HG02759 (cell line): Measurements from ENCODE around the gene KATNIP.
A peak's percentile ranks its signal among the peaks of the same experiment; 100 is the strongest.

Experiments used
- ATAC-seq: cut with Tn5 transposase; IDR thresholded peaks from one replicate; pipeline ENCODE4 v1.9.1; 2021; ENCODE audit warnings: mild to moderate bottlenecking, moderate library complexity; ENCODE audit not compliant: unreplicated experiment

Gene KATNIP

DNA sequence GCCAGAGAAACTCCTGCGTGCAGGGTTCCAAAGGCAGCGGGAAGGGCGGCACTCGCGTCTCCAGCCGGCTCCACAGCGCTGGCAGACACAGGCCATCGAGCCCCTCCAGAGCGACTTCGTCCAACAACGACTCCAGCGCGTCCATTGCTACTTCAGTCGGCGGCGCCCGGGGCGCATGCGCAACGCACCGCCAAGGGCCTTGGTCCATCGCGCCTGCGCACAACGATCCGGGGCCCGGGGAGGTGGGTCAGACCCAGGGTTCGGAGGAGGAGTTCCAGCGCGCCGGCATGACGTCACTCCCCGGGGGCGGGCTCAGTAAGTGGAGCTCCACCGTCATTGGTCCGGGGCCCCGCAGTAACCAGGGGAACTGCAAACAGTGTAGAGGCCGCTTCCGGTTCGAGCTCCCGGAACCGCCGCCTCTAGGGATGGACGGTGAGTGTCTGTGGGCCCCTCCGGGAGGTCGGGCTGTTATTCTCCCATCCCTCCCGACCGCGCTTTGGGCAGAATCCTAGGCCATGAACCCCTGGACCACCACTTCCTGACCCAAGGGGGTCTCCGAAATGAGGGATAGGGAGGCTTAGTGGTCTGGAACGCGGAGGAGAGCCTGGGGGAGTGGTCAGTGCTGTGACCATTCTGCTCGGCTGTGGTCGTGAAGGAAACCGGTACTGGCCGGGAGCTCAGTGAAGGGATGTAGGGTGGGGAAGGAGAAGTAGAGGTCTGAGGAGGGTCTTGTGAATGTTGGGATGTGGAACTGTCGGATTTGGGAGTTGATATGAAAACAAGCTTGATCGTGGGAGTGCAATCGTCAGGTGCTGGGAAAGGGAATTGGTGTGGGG, at the start of gene KATNIP, which contains the start of gene GTF3C1:
KATNIP (plus strand) TSS at position 399 of the 836 bp plus-strand sequence; CDS start at position 426, 27 bp downstream.
GTF3C1 (minus strand) TSS at position 168 of the 836 bp plus-strand sequence; CDS start at position 145, 23 bp downstream.
- peak; percentile 97 for ATAC-seq

DNA sequence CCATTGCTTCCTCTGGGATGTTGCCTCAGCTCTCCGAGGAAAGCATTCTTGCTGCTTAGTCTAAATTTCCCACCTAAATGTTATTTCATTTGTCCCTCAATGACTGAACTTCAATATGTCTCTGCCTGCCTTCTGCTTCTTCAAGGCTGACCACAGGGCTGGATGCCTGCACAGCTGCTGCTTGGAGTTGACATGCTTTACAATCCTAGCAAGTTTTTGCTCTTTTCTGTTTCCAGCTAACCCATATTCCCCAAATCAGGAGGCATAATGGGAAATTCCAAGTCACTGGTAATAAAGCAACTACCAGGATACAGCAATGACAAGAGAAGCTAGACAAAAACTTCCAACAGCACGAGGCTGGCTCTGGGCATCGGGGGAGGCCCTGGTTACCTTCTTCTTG, 49.1 kb upstream of the KATNIP start:
- ATAC-seq: no peak

DNA sequence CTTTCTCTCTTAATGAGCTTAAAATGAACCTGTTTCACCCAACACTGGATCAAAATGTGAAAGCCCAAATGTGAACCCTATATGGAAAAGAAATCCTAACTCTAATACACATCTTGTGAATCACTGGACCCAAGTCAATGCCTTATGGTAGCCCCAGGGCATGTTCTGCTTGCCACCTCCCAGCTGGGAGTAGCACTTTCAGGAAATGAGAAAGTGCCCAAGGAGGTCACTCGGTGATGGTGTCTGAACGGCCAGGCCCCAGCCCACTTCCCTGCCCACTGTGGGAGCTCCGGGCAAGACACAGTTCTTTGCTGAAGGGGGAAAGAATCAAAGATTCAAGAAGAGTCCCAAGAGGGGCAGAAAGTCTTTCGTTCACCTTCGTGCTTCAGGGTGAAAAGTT, 46.3 kb upstream of the KATNIP start:
- no peak for ATAC-seq

- no peak for ATAC-seq
Observed at GRCh38 chr16:27505297-27506236, 44.4 kb upstream of the KATNIP start.

DNA sequence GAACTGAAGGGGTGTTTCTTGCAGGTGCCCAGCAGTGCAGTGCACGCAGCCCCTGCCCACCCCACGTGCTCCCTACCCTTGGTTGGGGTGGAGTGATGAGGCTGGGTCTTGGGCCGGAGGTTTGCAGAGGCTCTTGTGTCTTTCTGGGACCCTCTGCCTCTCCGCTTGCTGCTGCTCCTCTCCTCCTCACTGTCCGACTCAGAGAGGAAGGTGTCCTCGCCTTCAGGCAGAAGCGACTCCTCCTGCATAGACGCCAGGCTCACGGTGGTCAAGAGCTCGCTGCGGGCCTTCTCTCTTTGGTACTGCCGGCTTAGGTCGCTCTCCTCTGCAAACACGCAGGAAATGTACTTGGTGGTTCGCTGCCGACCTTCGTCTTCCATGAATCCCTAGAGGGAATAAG, 43.2 kb upstream of the KATNIP start:
- ATAC-seq: no peak

- ATAC-seq: no peak
Observed at GRCh38 chr16:27508476-27508875, 41.5 kb upstream of the KATNIP start.

DNA sequence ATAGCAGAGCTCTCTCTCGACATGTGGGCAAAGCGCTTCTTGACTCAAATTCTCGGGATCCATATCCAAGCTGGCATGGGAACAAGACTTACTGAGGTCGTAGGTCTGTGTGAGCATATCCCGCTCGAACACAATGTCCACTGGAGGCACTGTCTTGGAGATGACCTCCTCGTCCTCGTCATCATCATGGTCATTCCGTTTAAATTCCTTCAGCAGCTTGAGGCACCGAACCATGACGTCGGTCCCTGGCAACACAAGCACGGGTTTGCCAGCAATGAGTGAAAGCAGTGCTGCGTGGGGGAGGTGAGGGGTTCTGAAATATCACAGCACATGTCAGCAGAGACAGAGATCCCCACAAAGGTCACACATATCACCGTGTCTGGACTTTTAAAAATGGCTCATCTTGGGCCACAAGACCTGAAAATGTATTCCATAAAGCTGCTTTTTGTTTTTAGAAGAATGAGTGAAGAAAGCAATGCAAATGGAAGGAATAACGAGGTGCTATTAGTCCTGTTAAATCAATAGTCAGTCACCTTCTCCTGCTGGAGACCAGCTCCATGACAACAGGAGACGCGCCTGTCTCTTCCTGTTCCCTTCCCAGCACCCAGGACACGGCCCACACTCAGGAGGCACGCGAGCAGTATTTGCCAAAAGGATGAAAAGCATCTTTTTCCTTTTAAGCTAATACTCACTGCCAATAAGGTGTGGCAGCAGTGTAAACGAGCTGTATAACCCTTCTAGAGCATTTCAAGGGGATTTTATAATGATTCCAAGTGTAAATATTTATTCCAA, 38.1 kb upstream of the KATNIP start:
- no peak for ATAC-seq

GRCh38 chr16:27514806-27515205, 35.1 kb upstream of the KATNIP start:
- ATAC-seq: no peak

DNA sequence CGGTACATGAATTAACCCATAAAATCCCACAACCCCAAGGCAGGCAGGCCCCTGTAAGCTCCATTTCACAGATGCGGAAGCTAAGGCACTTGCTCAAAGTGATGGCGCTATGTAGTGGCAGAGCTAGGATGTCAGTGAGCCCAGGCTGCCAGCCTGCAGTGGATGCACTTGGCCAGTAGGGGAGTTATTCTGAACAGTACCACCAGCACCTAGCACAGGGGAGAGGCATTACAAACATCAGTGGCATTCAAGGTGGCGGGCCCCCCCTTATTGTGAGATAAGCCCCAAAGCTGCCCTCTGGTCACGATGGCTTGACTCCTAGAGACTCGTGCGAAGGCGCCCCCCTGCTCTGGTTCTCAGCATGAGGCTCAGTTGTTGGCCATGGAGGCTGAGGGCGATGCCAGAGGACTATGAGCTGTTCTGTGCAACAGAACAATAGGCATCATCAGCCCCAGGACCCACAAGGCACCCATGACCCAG, 34.0 kb upstream of the KATNIP start:
- peak; percentile 53 for ATAC-seq

DNA sequence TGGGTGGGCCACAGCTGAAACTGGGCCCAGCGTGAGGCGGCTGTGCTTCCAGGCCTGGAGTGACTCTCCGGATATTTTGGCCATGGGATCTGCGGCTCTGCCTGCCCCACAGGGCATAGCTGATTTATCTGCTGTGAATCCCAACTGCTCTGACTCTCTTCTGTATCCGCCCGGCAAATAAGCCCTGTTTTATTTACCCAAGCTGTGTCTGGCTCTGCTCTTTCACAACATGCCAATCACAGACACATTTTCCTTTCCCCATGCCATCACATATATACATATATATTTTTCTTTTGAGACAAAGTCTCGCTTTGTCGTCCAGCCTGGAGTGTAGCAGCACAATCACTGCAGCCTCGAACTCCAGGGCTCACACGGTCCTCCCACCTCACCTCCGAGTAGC, 33.6 kb upstream of the KATNIP start:
- ATAC-seq: no peak

- no peak for ATAC-seq
Observed at GRCh38 chr16:27517664-27518063, 32.3 kb upstream of the KATNIP start.

DNA sequence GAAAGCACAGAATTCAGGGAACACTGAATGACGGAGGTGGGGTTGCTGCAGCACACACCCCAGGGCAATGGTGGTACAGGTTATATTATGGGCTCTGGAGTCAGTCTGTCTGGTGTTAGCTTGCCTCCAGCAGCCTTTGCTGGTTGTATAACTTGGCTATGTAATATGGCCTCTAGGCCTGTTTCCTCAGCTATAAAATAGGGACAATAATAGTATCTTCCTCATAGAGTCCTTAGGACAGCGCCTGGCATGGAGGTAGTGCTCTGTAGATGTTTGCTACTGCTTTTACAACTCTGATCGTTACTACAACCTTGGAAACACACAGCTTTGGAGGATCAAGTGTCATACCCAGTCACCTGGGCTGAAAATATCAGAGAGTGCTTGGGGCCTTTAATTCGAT, 31.7 kb upstream of the KATNIP start:
- ATAC-seq: no peak

GRCh38 chr16:27520982-27521673, 28.8 kb upstream of the KATNIP start:
- ATAC-seq: no peak

DNA sequence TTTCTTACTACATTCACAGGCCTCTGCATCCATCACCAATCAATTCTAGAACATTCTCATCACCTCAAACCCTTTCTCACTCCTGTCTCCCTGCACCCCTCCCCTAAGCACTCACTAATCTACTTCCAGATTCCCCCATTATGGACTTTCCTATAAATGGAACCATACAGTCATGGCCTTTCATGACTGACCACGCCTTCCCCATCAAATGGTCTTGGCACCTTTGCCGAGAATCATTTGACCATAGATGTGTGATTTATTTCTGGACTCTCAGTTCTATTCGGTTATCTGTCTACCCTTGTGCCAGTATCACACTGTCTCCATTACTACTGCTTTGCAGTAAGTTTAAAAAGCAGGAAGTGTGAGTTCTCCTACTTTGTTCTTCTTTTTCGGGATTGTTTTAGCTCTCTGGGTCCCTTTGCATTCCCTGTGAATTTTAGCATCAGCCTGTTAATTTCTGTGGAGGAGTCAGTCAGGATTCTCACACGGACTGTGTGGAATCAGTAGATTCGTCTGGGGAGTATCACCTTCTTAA, 27.7 kb upstream of the KATNIP start:
- no peak for ATAC-seq

GRCh38 chr16:27526180-27526579, 23.8 kb upstream of the KATNIP start:
- ATAC-seq: no peak

DNA sequence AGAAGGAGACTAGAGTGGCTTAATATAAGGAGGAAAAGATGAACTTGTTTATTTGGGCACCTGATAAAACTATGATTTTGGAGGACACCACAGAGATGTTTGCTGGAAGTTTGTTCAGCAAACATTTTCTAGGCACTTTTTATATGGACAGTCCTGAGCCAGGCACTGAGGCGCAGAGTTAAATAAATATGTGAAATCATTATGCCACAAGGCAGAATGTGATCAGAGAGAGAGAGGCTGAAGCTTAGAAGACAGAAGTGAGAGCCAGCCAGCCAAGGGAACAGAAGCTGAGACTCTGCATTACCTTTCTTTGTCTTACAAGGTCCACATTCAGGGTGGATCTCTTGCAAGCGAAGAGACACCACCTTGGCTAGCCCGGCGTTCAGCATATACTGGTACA, 21.6 kb upstream of the KATNIP start:
- ATAC-seq: no peak

- ATAC-seq: no peak
Observed at GRCh38 chr16:27529962-27530361, 20.0 kb upstream of the KATNIP start.

GRCh38 chr16:27531186-27531585, 18.8 kb upstream of the KATNIP start:
- no peak for ATAC-seq

DNA sequence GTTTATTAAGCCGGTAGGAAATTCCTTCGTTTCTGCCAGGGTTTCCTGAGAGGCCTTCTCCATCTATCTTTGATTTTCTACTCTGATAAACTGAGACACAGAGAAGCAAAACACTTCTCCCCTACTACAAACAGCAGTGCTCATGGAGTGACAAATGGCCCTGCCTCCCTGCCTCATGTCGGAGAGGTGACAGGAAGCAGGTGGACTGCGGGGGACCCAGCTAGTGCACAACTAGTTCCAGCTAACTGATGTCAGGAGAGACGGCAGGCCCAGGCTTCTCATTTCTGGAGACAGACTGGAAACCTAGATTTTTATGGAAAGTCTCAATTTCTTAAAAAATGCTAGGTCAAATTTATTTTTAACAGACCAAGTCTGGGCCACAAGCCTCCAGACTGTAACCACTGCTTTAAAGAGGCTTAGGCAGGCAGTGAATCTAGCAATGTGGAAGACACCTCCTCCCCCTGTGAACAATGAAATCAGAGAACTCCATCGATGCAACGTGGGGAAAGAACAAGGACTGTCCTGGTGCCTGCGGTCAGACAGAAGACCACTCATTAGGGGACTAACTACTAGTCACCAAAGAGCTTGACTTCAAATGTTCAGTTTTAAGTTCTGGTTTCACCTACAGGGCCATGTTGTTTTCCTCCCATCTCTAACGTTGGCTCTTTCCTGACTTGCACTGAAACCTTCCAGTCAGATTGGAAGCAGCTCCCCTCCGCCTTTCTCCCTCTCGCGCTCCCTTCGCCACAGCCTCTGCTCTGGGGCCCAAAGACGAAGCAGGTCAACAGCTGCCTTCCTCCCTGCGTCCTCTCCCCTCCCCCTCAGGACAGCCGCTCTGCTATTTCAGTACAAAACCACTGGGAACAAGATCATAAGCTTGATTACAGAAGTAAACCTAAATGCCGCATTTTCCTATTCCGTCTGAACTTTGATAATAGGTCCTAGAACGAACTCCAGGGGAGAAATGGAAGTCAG, 17.8 kb upstream of the KATNIP start:
- no peak for ATAC-seq
